Measurements from ENCODE around the gene SF3A1.

- no peak for TF ChIP-seq POLR2A (IDR thresholded peaks at IDR 0.05)
- TF ChIP-seq, protein P1, sequence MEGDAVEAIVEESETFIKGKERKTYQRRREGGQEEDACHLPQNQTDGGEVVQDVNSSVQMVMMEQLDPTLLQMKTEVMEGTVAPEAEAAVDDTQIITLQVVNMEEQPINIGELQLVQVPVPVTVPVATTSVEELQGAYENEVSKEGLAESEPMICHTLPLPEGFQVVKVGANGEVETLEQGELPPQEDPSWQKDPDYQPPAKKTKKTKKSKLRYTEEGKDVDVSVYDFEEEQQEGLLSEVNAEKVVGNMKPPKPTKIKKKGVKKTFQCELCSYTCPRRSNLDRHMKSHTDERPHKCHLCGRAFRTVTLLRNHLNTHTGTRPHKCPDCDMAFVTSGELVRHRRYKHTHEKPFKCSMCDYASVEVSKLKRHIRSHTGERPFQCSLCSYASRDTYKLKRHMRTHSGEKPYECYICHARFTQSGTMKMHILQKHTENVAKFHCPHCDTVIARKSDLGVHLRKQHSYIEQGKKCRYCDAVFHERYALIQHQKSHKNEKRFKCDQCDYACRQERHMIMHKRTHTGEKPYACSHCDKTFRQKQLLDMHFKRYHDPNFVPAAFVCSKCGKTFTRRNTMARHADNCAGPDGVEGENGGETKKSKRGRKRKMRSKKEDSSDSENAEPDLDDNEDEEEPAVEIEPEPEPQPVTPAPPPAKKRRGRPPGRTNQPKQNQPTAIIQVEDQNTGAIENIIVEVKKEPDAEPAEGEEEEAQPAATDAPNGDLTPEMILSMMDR (IDR thresholded peaks at IDR 0.05): no peak
Observed at GRCh38 chr22:30314915-30315314, 41.8 kb downstream of the SF3A1 start.

Measured in testis (tissue), 2 donors.